ENCODE data around the gene HMCN2. TPM values are rescaled to one million over a fixed set of nuclear protein-coding genes. Genes with fewer than 3 reads are reported as not detected.

HMCN2 gene
- total RNA-seq, 1 experiment from 2014 or later: 8.6 TPM

DNA sequence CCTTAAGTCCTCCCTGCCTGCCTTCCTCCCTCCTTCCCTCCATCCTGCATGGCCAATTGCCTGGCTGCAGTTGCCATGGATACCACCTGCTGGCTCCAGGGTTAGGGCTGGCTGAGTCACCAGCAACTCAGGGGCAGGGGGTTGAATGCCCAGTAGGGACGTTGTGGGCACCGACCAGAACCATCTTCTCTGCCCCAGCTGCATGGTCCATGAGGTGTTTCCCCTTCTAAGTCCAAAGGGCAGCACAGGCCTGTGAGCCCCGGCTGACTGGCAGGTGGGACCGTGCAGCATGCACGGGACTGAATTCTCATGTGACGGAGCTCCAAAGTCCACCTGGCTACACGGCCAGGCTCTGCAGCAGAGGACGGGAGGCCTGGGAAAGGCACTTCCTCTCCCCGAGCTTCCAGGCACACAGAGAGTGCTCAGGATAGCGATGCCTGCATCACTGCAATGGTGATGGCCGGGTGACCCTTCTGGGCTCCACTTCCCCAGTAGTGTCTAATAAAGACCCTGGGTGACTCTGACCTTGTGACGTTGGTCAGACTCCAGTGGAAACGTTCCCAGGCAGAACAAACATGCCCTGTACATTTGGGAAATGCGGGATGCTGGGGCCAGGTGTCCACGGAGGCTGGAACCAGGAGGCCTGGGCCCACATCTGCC lies 184.9 kb downstream of the HMCN2 start:
- Histone ChIP-seq H4K20me1 (ENCODE audit: control insufficient read depth, insufficient read depth, insufficient read length) (no peaks in the 10 kb centered on the region), H3K27ac (ENCODE audit: insufficient read length, low read depth, low read length) (no peak overlapping the region), H3T11ph (ENCODE audit: low read length) (no peak overlapping the region), H2BK5ac (ENCODE audit: insufficient read length, low read length) (no peak overlapping the region), H3K9ac (ENCODE audit: extremely low read depth, insufficient read length, low read length) (no peak overlapping the region), H4K91ac (ENCODE audit: insufficient read length, low read depth, low read length) (no peak overlapping the region), H2BK12ac (ENCODE audit: insufficient read length, low read depth, low read length) (no peak overlapping the region), H3K79me1 (ENCODE audit: insufficient read depth, low read depth, low read length, poor library complexity, severe bottlenecking) (no peaks in the 10 kb centered on the region), H2BK20ac (ENCODE audit: low read depth, low read length, poor library complexity, severe bottlenecking) (no peak overlapping the region), H2AK5ac (ENCODE audit: insufficient read length, low read length) (no peak overlapping the region), H3K79me2 (ENCODE audit: insufficient read depth, low read length) (no peaks in the 10 kb centered on the region), H3K4me1 (ENCODE audit: insufficient read depth, low read length) (peaks cover 13% of the 10 kb centered on the region; the same call in 1 of the 2 replicates), H3K18ac (ENCODE audit: insufficient read length, low read depth, low read length) (no peak overlapping the region), H3K4ac (ENCODE audit: low read depth, low read length) (no peak overlapping the region), H3K23me2 (ENCODE audit: insufficient read length, low read depth, low read length, poor library complexity, severe bottlenecking) (peaks cover 9% of the 10 kb centered on the region), H3K56ac (ENCODE audit: insufficient read length, low read depth, low read length) (no peak overlapping the region), H3K9me3 (ENCODE audit: control insufficient read depth, low read depth, low read length) (no peaks in the 10 kb centered on the region), H3K4me2 (ENCODE audit: insufficient read depth, insufficient read length, low read length) (no peak overlapping the region), H2AFZ (ENCODE audit: low read length) (no peak overlapping the region), H2BK120ac (ENCODE audit: low read depth, low read length, poor library complexity, severe bottlenecking) (no peak overlapping the region), H4K8ac (replicated peaks; ENCODE audit: insufficient read length, low read depth, low read length) (no peak overlapping the region), H3K27me3 (ENCODE audit: insufficient read depth, low read length) (no peaks in the 10 kb centered on the region; the same call in 1 of the 2 replicates), H2BK15ac (ENCODE audit: low read depth, low read length) (no peak overlapping the region), H3K23ac (ENCODE audit: insufficient read length, low read depth, low read length) (no peak overlapping the region), H3K14ac (ENCODE audit: insufficient read depth, low read length) (no peak overlapping the region), H4K5ac (ENCODE audit: insufficient read length, low read depth, low read length) (no peak overlapping the region)
- Mint-ChIP-seq H3K9me3 (no peaks in the 10 kb centered on the region; a peak in 1 of 5 replicates), H3K4me1 (peaks cover 47 to 60% of the 10 kb centered on the region in 2 experiments), H3K4me3 (no peak overlapping the region; a peak in 1 of 5 replicates), H3K27me3 (ENCODE audit: low read depth) (peaks cover 5% of the 10 kb centered on the region), H3K36me3 (ENCODE audit: insufficient read depth in 1 of 3, low read depth in 3 of 3) (peaks cover 4 to 14% (median 10%) of the 10 kb centered on the region in 3 experiments), H3K27ac (no peak overlapping the region; a peak in 1 of 7 replicates)
- no peak for TF ChIP-seq CTCF (conservative IDR thresholded peaks at IDR 0.05)
- WGBS (ENCODE audit: extremely low coverage, insufficient read length, low lambda C conversion rate): no CpG with 5 or more reads among the region's 15 CpGs
- peak; percentile 68 for DNase-seq

Measured in H9 (cell line).